ENCODE results near the gene MAGEA4.

MAGEA4 gene

GRCh38 chrX:151912780-151913179 is at the start of gene MAGEA4:
Gene MAGEA4, plus strand, starts transcription at chrX:151912889. Its CDS starts 10,776 bp downstream, at chrX:151923665.
- no peaks in the 10 kb centered on the region for H3F3A ChIP-seq (ENCODE audit: control insufficient read depth, insufficient read depth)
- no peaks in the 10 kb centered on the region for H3K9me3 ChIP-seq (ENCODE audit: control insufficient read depth, insufficient read depth, low read length)
- H3K4me1 ChIP-seq (ENCODE audit: control insufficient read depth, low read length), result no peaks in the 10 kb centered on the region
- H3K9me2 ChIP-seq (replicated peaks; ENCODE audit: control insufficient read depth, low read length), result no peaks in the 10 kb centered on the region
- no peak within 1 kb of the TSS for H3K4me3 ChIP-seq (ENCODE audit: low read length)
- H3K79me2 ChIP-seq (ENCODE audit: control insufficient read depth, low read length), result no peaks in the 10 kb centered on the region
- H3K36me3 ChIP-seq (ENCODE audit: control insufficient read depth, low read length), result no peaks in the 10 kb centered on the region
- no peak within 1 kb of the TSS for H3K4me2 ChIP-seq (ENCODE audit: low read length)
- TF ChIP-seq EZH2phosphoT487 (IDR thresholded peaks at IDR 0.05; ENCODE audit: borderline replicate concordance, low read length) (no peak), CTCF (IDR thresholded peaks at IDR 0.05; ENCODE audit: low read depth, low read length, poor library complexity, severe bottlenecking) (no peak)
- H3K27ac ChIP-seq (ENCODE audit: low read depth, low read length), result no peak within 1 kb of the TSS
- no peaks in the 10 kb centered on the region for H3K27me3 ChIP-seq (ENCODE audit: control insufficient read depth, low read length)
- H4K20me1 ChIP-seq (ENCODE audit: control insufficient read depth, insufficient read depth, low read depth, low read length), result no peaks in the 10 kb centered on the region

GRCh38 chrX:151870602-151871001 is 42.1 kb upstream of the MAGEA4 start:
- H3K4me2 ChIP-seq (ENCODE audit: low read length), result no peak overlapping the region
- no peaks in the 10 kb centered on the region for H3K4me1 ChIP-seq (ENCODE audit: control insufficient read depth, low read length)
- TF ChIP-seq EZH2phosphoT487 (IDR thresholded peaks at IDR 0.05; ENCODE audit: borderline replicate concordance, low read length) (no peak), CTCF (IDR thresholded peaks at IDR 0.05; ENCODE audit: low read depth, low read length, poor library complexity, severe bottlenecking) (no peak)
- no peaks in the 10 kb centered on the region for H3K9me2 ChIP-seq (replicated peaks; ENCODE audit: control insufficient read depth, low read length)
- H3K36me3 ChIP-seq (ENCODE audit: control insufficient read depth, low read length), result no peaks in the 10 kb centered on the region
- no peaks in the 10 kb centered on the region for H3K79me2 ChIP-seq (ENCODE audit: control insufficient read depth, low read length)
- H4K20me1 ChIP-seq (ENCODE audit: control insufficient read depth, insufficient read depth, low read depth, low read length), result no peaks in the 10 kb centered on the region
- H3K27me3 ChIP-seq (ENCODE audit: control insufficient read depth, low read length), result no peaks in the 10 kb centered on the region
- no peaks in the 10 kb centered on the region for H3F3A ChIP-seq (ENCODE audit: control insufficient read depth, insufficient read depth)
- no peak overlapping the region for H3K27ac ChIP-seq (ENCODE audit: low read depth, low read length)
- H3K9me3 ChIP-seq (ENCODE audit: control insufficient read depth, insufficient read depth, low read length), result no peaks in the 10 kb centered on the region
- no peak overlapping the region for H3K4me3 ChIP-seq (ENCODE audit: low read length)

- Histone ChIP-seq H3K27ac (ENCODE audit: low read depth, low read length) (no peak overlapping the region), H3F3A (ENCODE audit: control insufficient read depth, insufficient read depth) (no peaks in the 10 kb centered on the region)
- TF ChIP-seq CTCF (IDR thresholded peaks at IDR 0.05; ENCODE audit: low read depth, low read length, poor library complexity, severe bottlenecking) (no peak), EZH2phosphoT487 (IDR thresholded peaks at IDR 0.05; ENCODE audit: borderline replicate concordance, low read length) (no peak)
These were observed 41.4 kb upstream of the MAGEA4 start for GRCh38 chrX:151871244-151871643.

GRCh38 chrX:151873096-151873495 is 39.6 kb upstream of the MAGEA4 start:
- no peaks in the 10 kb centered on the region for H3F3A ChIP-seq (ENCODE audit: control insufficient read depth, insufficient read depth)
- no peaks in the 10 kb centered on the region for H3K9me2 ChIP-seq (replicated peaks; ENCODE audit: control insufficient read depth, low read length)

More at GRCh38 chrX:151871244-151871643, 41.4 kb upstream of the MAGEA4 start:
- Histone ChIP-seq H3K4me3 (ENCODE audit: low read length) (no peak overlapping the region), H4K20me1 (ENCODE audit: control insufficient read depth, insufficient read depth, low read depth, low read length) (no peaks in the 10 kb centered on the region), H3K79me2 (ENCODE audit: control insufficient read depth, low read length) (no peaks in the 10 kb centered on the region), H3K9me3 (ENCODE audit: control insufficient read depth, insufficient read depth, low read length) (no peaks in the 10 kb centered on the region), H3K27me3 (ENCODE audit: control insufficient read depth, low read length) (no peaks in the 10 kb centered on the region), H3K36me3 (ENCODE audit: control insufficient read depth, low read length) (no peaks in the 10 kb centered on the region), H3K9me2 (replicated peaks; ENCODE audit: control insufficient read depth, low read length) (no peaks in the 10 kb centered on the region), H3K4me1 (ENCODE audit: control insufficient read depth, low read length) (no peaks in the 10 kb centered on the region), H3K4me2 (ENCODE audit: low read length) (no peak overlapping the region)

More at GRCh38 chrX:151873096-151873495, 39.6 kb upstream of the MAGEA4 start:
- Histone ChIP-seq H3K27ac (ENCODE audit: low read depth, low read length) (no peak overlapping the region), H3K4me3 (ENCODE audit: low read length) (no peak overlapping the region), H3K36me3 (ENCODE audit: control insufficient read depth, low read length) (no peaks in the 10 kb centered on the region), H3K27me3 (ENCODE audit: control insufficient read depth, low read length) (no peaks in the 10 kb centered on the region), H3K4me1 (ENCODE audit: control insufficient read depth, low read length) (no peaks in the 10 kb centered on the region), H3K79me2 (ENCODE audit: control insufficient read depth, low read length) (no peaks in the 10 kb centered on the region), H3K4me2 (ENCODE audit: low read length) (no peak overlapping the region), H4K20me1 (ENCODE audit: control insufficient read depth, insufficient read depth, low read depth, low read length) (no peaks in the 10 kb centered on the region), H3K9me3 (ENCODE audit: control insufficient read depth, insufficient read depth, low read length) (no peaks in the 10 kb centered on the region)
- no peak for TF ChIP-seq EZH2phosphoT487 (IDR thresholded peaks at IDR 0.05; ENCODE audit: borderline replicate concordance, low read length)
- no peak for TF ChIP-seq CTCF (IDR thresholded peaks at IDR 0.05; ENCODE audit: low read depth, low read length, poor library complexity, severe bottlenecking)
